A172 (cell line): ENCODE measurements around the gene RSBN1L. TPM values are rescaled to one million over a fixed set of nuclear protein-coding genes. Genes with fewer than 3 reads are reported as not detected.
"Not testable (repeated sequence)": the region's sequence is repeated elsewhere in the genome, so short reads cannot be mapped to it uniquely, and the experiment has no call there.

Experiments
- DNase-seq: peaks from one replicate; pipeline ENCODE4 v3.0.0-alpha.2; 2015; ENCODE audit warnings: low spot score
- total RNA-seq: library from RNA; depleted of rRNA; stranded (reverse); fragments of >200 nt; shearing (Covaris generic); gene quantifications from 2 replicates; pipeline ENCODE4 v1.2.3, GENCODE V29; 2014; rRNA removed

RSBN1L gene
- 19.4 and 20.5 TPM in 2 replicates for total RNA-seq

DNA sequence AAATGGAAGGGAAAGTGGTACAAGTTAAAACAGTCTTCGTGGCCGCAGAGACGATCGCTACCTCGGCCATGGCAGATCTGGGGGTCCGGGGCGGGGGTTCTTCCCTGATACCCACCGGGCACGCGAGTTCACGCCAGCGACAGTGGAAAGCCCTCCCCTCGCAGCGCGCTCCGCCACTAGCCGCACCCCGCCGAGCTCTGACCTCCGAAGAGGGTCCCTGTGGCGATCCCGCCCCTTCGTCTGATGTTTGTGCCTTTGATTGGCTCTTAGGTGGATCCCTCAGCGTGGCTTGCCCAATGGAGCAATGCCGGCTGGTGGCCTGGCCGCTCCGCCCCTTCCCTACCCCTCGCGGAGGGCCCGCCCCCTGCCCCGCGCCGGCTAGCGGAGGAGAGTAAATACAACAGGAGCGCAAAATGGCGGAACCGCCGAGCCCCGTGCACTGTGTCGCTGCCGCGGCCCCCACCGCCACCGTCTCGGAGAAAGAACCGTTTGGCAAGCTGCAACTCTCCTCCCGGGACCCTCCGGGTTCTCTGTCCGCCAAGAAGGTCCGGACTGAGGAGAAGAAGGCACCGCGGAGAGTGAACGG, at the start of gene RSBN1L:
RSBN1L (plus strand) TSS at position 403 of the 586 bp plus-strand sequence; CDS start at position 414, 11 bp downstream.
- DNase-seq = peak; percentile 98

DNA sequence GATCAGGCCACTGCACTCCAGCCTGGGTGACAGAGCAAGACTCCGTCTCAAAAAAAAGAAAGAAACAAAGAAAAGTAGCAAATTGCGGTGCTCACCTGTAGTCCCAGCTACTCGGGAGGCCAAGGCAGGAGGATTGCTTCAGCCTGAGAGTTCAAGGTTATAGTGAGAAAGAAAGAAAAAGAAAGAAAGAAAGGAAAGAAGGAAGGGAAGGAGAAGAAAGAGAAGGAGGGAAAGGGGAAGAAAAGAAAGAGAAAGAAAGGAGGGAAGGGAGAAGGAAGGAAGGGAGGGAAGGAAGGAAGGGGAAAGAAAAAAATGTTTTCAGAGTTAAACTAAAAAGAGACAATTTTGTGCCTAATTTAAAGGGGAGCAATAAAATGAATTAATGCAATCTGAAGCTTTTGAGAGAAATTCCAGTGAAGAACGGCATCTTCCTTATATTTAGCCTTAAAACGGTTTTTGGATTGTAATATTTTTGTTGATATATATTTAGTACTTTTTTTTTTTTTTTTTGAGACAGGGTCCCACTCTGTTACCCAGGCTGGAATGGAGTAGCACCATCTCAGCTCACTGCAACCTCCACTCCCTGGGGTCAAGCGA, 47.4 kb upstream of the RSBN1L start:
- no peak for DNase-seq

DNA sequence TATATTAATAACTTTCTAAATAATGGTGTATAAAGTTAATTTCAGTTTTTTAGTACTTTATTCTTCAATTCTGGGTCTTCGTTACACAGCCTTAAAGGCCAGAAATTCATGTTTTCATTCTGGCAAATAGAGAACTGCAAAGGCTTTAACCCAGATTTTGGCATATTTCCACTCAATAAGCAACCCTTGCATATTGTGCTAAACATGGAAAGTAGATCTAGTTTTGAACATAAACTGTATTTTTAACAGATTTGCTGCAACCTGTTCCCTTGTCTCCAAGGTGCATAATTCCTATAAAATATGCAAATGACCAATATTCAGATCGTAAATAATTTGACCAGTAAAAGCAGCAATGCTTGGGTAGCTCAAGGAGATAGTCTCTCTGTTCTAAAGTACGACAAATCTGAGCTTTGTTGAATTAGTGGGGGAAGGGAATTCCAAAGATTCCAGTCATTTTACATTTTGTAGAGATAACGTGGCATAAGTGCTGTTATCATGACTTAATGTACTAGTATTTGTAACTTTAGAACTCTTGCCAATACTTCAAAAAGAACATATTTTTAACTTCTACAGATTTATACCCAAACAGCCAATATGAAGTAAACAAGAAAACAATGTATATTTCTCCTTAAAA, 46.4 kb upstream of the RSBN1L start:
- peak; percentile 49 for DNase-seq

DNA sequence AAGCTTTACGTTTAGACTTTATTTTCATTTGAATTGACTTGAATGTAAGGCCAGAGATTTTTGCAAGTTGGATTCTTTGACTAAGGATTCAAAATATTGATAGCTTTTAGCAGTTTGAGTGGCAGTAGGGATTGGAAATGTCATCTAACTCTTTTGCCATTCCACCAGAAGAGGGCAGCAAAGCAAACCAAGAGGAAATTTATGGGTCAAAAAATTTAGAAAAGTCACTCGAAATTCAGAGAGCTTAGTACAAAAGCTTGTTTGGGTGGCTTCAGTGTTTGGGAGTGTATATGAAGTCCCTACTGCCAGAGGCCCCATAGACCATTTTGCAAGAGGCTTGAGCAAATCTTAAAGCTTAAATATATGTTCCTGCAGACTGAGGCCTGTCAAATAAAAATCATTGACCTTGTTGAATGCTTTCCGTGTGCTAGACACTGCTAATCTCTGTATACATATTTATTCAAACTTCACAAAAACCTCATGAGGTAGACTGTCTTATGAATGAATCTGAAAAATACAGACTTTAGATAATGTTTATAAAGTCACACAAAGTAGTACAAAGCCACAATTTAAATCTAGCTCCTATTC, 44.6 kb upstream of the RSBN1L start:
- peak; percentile 26 for DNase-seq

DNA sequence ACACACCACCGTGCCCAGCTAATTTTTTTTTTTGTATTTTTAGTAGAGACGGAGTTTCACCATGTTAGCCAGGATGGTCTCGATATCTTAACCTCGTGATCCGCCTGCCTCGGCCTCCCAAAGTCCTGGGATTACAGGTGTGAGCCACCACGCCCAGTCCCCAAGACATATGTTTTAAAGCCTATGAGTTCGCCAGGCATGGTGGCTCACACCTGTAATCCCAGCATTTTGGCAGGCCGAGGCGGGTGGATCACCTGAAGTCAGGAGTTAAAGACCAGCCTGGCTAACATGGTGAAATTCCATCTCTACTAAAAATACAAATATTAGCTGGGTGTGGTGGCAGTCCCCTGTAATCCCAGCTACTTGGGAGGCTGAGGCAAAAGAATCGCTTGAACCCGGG, 43.4 kb upstream of the RSBN1L start:
- DNase-seq = not testable (repeated sequence)

DNA sequence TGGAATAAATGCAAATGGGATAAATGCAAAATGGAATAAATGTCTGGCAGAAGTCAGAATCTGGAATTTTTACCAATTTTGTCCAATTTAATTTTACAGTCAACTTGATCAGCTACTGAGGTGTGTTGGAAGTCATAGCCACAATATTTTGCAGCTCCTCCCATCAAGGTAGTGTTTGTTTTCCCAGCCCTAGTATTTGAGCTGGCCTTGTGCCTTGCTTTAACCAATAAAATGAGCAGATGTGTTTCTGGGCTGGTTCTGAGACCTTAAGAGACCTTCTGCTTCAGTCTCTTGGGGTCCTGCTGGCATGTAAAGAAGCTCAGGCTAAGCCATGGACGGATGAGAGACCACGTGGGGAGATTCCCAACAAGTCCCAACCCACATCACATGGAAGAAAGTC, 42.7 kb upstream of the RSBN1L start:
- DNase-seq = no peak

DNA sequence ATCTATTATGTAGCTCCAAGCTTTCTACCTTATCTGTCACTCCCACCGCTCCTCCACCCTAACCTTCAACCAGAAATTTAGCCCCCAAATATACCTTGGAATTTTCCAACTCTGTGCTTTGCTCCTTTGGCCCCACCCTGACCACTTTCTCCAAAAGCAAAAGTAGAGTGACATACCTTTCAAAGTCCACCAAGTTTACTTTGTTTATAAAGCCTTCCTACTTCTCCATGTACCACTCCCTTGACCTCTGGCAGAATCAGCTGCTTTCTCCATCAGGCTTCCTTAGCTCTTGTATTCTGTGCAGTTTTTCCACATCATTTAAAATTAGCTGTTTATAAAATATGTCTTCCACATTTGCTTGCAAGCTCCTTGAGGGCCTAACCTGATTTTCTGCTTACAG, 40.9 kb upstream of the RSBN1L start:
- DNase-seq = no peak

DNA sequence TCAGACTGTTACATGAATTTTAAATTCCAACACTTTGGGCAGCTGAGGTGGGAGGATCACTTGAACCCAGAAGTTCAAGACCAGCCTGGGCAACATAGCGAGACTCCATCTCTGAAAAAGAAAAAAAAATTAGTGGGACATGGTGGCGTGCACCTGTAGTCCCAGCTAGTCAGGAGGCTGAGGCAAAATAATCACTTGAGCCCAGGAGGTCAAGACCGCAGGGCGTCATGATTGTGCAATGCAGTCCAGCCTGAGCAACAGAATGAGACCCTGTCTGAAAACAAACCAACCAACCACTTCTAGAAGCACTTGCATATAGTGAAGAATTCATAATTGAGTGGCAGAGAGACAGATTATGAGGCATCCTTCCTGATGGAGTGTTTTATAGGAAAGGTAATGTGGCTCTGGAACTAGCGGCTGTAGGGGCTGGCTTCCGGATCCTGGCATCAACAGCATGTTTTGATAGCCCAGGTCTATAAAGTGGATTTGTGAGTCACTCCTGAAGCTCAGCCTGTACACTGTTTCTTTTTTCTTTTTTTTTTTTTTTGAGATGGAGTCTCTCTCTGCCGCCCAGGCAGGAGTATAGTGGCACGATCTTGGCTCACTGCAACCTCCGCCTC, 40.3 kb upstream of the RSBN1L start:
- peak; percentile 54 for DNase-seq

DNA sequence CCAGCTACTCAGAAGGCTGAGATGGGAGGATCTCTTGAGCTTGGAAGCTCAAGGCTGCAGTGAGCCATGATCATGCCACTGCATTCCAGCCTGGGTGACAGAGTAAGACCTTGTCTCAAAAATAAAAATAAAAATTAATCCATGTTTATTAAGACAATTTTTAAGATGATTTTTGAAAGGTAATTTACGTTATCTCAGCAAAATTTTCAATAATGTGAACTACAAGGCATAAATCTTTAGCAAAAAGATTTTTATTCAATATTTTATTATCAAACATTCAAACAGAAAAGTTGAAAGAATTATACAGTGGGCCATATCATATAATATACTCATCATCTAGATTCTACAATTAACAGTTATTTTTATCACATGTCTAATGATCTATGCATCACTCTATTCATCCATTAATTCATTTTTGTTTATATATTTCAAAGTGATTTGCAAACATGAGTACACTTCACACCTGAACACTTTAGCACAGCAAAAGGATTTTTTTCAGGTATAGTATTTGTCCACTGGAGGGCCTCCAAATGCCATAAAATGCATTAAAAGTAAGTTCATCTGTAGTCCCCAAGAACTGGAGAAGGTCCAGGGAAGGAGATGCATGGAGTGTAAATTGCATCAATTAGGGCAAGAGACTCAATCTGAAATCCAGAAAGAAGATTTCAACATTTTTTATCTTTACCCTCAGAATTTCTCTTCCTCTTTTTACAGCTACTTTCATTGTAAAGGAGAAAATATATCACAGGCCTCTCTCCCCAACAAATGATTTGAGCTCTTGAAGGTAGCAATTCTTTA, 38.6 kb upstream of the RSBN1L start:
- peak; percentile 65 for DNase-seq

DNA sequence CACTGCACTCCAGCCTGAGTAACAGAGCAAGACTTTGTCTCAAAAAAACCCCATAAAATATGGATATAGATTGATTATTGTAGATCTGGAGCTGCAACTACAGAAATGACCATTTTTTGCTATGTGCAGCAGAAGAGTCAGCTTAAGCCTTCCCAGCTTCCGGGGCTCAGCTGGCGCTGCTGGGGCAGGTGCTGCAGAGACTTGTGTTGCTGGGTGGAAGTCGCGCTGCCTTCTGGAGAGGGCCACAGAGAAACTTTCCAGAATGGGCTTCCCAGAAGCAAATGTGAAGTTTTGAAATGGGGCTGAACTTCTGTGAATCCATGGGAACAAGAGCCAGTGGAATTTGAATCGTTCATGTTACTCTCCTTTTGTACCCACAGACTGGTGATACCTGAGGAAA, 37.3 kb upstream of the RSBN1L start:
- no peak for DNase-seq

DNA sequence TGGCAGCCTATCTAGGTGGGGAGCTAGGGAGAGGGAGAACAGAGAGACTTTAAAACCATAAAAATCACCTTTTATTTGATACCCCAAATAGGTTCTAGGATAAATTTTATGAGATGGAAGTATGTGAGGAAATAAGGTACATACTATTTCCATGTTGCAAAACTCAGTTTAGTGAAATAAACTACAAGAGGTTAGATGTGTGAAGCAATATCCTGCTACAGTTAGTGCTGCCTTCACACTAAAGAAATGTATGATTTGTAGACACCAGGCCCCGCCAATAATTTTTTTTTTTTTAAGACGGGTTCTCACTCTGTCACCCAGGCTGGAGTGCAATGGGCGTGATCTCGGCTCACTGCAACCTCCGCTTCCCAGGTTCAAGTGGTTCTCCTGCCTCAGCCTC, 34.4 kb upstream of the RSBN1L start:
- no peak for DNase-seq

DNA sequence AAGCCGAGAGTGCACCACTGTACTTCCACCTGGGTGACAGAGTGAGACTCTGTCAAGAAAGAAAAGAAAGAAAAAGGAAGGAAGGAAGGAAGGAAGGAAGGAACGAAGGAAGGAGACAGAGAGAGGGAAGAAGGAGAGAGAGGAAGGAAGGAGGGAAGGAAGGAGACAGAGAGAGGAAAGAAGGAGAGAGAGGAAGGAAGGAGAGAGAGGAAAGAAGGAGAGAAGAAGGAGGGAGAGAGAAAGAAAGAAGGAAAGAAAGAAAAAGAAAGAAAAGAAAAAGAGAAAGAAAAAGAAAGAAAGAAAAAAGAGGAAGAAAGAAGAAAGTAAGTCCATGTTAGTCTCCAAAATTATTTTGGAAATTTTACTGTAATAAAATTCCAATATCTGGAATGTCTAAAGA, 33.4 kb upstream of the RSBN1L start:
- no peak for DNase-seq

DNA sequence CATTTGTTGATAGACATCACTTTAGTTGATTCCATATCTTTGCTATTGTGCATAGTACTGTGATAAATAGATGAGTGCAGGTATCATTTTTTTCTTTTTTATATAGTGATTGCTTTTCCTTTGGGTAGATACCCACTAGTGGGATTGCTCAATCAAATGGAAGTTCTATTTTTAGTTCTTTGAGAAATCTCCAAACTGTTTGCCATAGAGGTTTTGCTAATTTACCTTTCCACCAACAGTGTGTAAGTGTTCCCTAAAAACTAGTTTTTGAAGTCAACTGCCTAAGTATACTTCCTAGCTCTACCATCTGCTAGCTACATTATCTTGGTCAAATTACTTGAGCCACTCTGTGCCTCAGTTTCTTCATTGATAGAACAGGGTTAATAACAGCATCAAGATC, 31.5 kb upstream of the RSBN1L start:
- DNase-seq = no peak

DNA sequence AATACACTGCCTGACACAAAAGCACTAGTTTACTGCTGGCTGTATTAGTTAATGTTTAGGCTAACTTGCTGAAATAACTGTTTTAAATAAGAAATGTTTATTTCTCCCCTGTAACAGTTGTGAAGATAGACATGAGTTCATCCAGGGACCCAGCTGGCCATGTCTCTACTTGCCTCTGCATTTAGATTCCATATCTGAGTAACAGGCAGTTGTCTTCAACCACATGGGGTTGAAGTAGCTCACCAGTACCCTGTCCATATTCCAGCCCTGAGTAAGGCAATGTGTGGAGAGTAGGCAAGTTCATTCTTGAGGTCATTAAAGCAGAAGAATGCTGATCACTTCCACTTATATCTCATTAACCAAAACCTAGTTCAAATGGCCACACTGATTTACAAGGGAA, 31.1 kb upstream of the RSBN1L start:
- DNase-seq = no peak

DNA sequence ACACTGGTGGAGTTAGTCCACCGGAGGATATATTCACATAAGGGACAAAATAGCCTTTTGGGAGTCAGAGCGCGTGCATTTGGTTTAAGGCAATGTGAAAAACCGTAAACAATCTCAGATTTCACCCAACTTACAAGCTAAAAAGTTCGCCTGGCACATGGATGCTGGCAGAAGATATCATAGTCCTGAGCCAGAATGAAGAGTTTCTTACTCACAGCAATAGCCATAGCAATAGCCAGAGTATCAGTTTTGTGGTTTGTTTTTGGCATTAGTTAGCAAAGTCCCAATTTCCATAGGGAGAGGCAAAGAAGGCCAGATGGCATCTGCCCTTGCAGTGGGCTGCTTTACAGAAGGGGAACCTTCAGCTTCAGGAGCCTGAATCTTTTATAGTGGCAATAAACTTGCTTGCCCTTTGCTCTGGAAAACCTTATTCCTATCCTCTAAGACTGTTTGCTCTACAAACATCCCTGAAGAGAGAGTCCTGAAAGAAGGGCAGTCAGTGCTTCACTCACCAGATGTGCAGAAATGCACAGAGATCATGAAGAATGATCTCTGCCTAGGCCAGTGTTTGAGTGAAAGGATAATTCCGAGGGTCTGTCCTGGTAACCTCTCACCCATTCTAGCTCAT, 28.7 kb upstream of the RSBN1L start:
- DNase-seq = no peak

DNA sequence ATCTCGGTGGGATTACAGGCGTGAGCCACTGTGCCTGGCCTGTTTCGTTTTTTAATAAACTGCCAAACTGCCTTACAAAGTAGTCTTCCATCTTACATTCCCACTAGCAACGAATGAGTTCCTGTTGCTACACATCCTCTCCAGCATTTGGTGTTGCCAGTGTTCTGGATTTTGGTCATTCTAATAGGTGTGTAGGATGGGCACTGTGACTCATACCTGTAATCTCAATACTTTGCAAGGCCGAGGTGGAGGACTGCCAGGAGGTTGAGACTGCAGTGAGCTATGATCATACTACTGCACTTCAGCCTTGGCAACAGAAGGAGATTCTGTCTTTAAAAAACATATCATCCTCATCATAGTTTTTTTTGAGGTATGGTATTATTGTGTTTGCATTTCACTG, 21.4 kb upstream of the RSBN1L start:
- peak; percentile 75 for DNase-seq

DNA sequence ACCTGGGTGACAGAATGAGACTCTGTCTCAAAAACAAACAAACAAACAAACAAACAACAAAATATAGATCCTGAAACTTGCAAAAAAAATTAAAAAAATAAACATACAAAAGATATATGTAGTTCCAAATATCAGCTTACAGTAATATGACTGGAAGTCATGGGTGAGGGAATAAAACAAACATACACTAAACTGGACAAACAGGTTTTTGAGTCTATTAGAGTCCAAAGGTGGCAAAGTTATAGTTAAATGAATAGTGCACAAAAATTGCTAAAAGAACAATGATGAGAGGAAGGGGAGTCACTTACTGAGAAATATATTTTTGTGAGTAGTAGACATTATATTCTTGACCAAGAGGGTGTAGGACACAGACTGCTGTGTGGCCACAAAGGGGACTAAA, 16.7 kb upstream of the RSBN1L start:
- DNase-seq = no peak

DNA sequence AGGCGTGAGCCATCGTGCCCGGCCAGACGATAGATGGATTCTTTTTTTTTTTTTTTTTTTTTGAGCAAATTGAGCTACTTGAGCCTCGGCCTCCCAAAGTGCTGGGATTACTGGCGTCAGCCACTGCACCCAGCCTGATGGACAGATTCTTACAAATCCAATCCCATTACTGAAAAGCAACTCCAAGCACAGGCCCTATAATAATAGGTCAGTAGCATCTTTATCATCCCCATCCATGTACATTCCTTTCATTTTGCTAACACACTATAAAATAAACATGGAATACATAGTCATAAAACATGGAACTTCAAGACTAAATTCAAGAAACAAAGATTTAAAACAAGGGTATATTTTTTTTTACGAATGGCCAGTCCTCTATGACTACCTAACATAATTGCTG, 16.0 kb upstream of the RSBN1L start:
- DNase-seq = no peak

DNA sequence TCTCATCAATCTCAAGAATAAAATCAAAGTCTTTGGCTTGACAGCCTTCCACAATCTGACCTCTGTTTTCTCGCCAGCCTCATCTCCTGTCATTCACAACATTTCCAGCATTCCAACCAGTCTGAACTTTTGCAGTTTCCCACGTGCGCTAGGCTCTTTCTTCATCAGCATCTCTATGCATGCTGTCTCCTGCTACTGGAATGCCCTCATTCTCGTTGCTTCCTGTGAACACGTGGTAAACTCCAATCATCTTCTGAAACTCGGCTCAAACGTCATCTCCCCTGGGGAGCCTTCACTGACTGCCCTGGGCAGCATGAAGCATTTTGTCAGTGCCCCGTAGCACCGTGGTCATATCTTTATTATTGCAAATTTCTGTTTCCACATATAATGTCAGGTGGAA, 12.2 kb upstream of the RSBN1L start:
- no peak for DNase-seq

DNA sequence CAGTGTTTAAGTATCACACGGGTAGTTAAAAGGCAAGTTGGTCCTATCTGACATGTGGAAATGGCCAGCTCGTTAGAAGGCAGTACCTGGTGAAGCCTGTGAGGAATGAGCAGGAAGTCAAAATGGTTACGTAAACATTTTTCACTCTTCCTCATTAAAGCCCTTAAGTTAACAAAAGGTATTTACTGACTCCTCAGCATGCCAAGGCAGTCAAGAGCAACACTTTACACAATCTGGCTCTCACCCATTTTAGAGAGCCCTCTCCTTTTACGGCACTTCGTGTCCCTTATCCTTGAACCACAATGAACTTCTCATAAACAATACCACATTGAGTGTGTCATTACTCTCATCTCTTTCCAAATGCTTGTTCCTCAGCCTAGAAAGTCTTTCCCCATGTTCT, 11.0 kb upstream of the RSBN1L start:
- DNase-seq = no peak

DNA sequence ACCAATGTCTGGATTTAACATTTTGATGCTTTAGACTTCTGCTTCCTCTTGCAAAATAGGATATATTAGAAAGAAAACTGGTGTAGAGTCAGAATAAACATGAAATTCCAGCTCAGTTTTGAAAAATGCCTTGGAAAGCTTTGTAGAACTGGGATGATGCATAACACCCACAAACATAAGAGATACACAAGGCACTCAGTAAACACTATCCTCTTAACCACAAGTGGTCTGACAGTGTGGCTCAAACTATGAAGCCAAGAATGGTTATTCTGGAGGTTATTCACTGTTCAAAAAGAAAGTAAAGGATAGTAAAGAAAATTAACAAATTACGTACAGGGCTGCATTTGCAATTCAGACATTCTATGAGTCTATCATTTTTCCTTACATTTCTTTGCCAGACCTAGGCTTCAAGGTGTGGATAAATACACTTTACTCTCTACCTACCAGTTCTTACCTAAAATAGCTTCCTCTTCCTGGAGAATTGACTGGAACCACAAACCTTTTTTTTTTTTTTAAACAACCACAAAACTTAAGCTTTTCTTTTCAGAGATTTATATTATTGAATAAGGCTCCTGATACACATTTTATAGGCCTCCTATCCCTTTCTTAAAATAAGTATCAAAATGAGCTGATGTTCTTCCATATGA, 9.0 kb upstream of the RSBN1L start:
- DNase-seq = no peak
